Measurements from ENCODE around the gene SEPTIN6.

SEPTIN6 gene

GRCh38 chrX:119647552-119648420, 45.2 kb downstream of the SEPTIN6 start:
- no peak overlapping the region for H3K4ac ChIP-seq (ENCODE audit: low read depth in 1 of 2, low read length in 2 of 2)
- H3K9me3 ChIP-seq (ENCODE audit: control insufficient read depth, low read length), result no peaks in the 10 kb centered on the region
- no peak overlapping the region for H3K4me2 ChIP-seq (ENCODE audit: low read length, poor library complexity, severe bottlenecking)
- H4K8ac ChIP-seq (ENCODE audit: low read length), result no peak overlapping the region
- H3K27ac ChIP-seq (ENCODE audit: low read length, poor library complexity, severe bottlenecking), result no peak overlapping the region
- no peak overlapping the region for H3K23ac ChIP-seq (ENCODE audit: low read length in 2 of 2)
- no peak overlapping the region for H3K18ac ChIP-seq (ENCODE audit: low read depth in 1 of 2, low read length in 2 of 2)
- no peak overlapping the region for H3K4me3 ChIP-seq (ENCODE audit: insufficient read depth in 1 of 2, low read depth in 1 of 2, low read length in 2 of 2)
- no peak overlapping the region for H4K91ac ChIP-seq (ENCODE audit: low read length)
- peaks cover 0 to 6% of the 10 kb centered on the region in 2 experiments for H3K36me3 ChIP-seq (ENCODE audit: control insufficient read depth in 1 of 2, insufficient read depth in 2 of 2, low read depth in 1 of 2, low read length in 2 of 2)
- H2AK5ac ChIP-seq (ENCODE audit: low read length, severe bottlenecking), result no peak overlapping the region
- no peak overlapping the region for H2AFZ ChIP-seq (ENCODE audit: low read depth, low read length)
- H3K4me1 ChIP-seq (ENCODE audit: control insufficient read depth, insufficient read depth, low read depth, low read length), result no peaks in the 10 kb centered on the region
- H3K79me1 ChIP-seq (replicated peaks; ENCODE audit: low read length, poor library complexity, severe bottlenecking), result no peaks in the 10 kb centered on the region
- DNase-seq, result no peak
- H3K9ac ChIP-seq (ENCODE audit: low read length), result no peak overlapping the region
- H2BK5ac ChIP-seq (ENCODE audit: low read depth, low read length, poor library complexity, severe bottlenecking), result no peak overlapping the region
- H3K14ac ChIP-seq (ENCODE audit: low read length in 2 of 2), result no peak overlapping the region
- H2BK120ac ChIP-seq (ENCODE audit: low read depth, low read length), result no peak overlapping the region
- H2BK12ac ChIP-seq (ENCODE audit: low read length in 2 of 2), result no peak overlapping the region
- peaks cover 0 to 7% of the 10 kb centered on the region in 2 experiments for H3K27me3 ChIP-seq (ENCODE audit: control insufficient read depth in 1 of 2, insufficient read depth in 1 of 2, low read length in 2 of 2)
- H2BK15ac ChIP-seq (ENCODE audit: low read depth, poor library complexity, severe bottlenecking), result no peak overlapping the region
- WGBS, result 98% methylated on average over 10 of the region's 17 CpGs

GRCh38 chrX:119647089-119647488, 45.9 kb downstream of the SEPTIN6 start:
- H3K4me1 ChIP-seq (ENCODE audit: control insufficient read depth, insufficient read depth, low read depth, low read length), result no peaks in the 10 kb centered on the region
- WGBS, result no CpG with 5 or more reads among the region's 2 CpGs
- H3K23ac ChIP-seq (ENCODE audit: low read length in 2 of 2), result no peak overlapping the region
- H3K36me3 ChIP-seq (ENCODE audit: control insufficient read depth in 1 of 2, insufficient read depth in 2 of 2, low read depth in 1 of 2, low read length in 2 of 2), result peaks cover 0 to 3% of the 10 kb centered on the region in 2 experiments
- H3K4me3 ChIP-seq (ENCODE audit: insufficient read depth in 1 of 2, low read depth in 1 of 2, low read length in 2 of 2), result no peak overlapping the region
- no peak overlapping the region for H3K18ac ChIP-seq (ENCODE audit: low read depth in 1 of 2, low read length in 2 of 2)
- no peak overlapping the region for H4K8ac ChIP-seq (ENCODE audit: low read length)
- H3K4me2 ChIP-seq (ENCODE audit: low read length, poor library complexity, severe bottlenecking), result no peak overlapping the region
- no peak overlapping the region for H3K9ac ChIP-seq (ENCODE audit: low read length)
- H3K27me3 ChIP-seq (ENCODE audit: control insufficient read depth in 1 of 2, insufficient read depth in 1 of 2, low read length in 2 of 2), result peaks cover 0 to 9% of the 10 kb centered on the region in 2 experiments
- no peak overlapping the region for H2BK15ac ChIP-seq (ENCODE audit: low read depth, poor library complexity, severe bottlenecking)
- H2AFZ ChIP-seq (ENCODE audit: low read depth, low read length), result no peak overlapping the region
- no peak overlapping the region for H3K27ac ChIP-seq (ENCODE audit: low read length, poor library complexity, severe bottlenecking)
- DNase-seq, result no peak
- H2BK5ac ChIP-seq (ENCODE audit: low read depth, low read length, poor library complexity, severe bottlenecking), result no peak overlapping the region
- H2BK12ac ChIP-seq (ENCODE audit: low read length in 2 of 2), result no peak overlapping the region
- H3K4ac ChIP-seq (ENCODE audit: low read depth in 1 of 2, low read length in 2 of 2), result no peak overlapping the region
- no peak overlapping the region for H4K91ac ChIP-seq (ENCODE audit: low read length)
- no peaks in the 10 kb centered on the region for H3K9me3 ChIP-seq (ENCODE audit: control insufficient read depth, low read length)
- H3K79me1 ChIP-seq (replicated peaks; ENCODE audit: low read length, poor library complexity, severe bottlenecking), result no peaks in the 10 kb centered on the region
- H2AK5ac ChIP-seq (ENCODE audit: low read length, severe bottlenecking), result no peak overlapping the region
- no peak overlapping the region for H3K14ac ChIP-seq (ENCODE audit: low read length in 2 of 2)
- no peak overlapping the region for H2BK120ac ChIP-seq (ENCODE audit: low read depth, low read length)

- H3K4me3 ChIP-seq (ENCODE audit: insufficient read depth in 1 of 2, low read depth in 1 of 2, low read length in 2 of 2), result no peak overlapping the region
- no peak overlapping the region for H4K91ac ChIP-seq (ENCODE audit: low read length)
- WGBS, result 100% methylated on average over 2 of the region's 4 CpGs
- H3K36me3 ChIP-seq (ENCODE audit: control insufficient read depth in 1 of 2, insufficient read depth in 2 of 2, low read depth in 1 of 2, low read length in 2 of 2), result peaks cover 0 to 3% of the 10 kb centered on the region in 2 experiments
- H2AFZ ChIP-seq (ENCODE audit: low read depth, low read length), result no peak overlapping the region
- H3K27ac ChIP-seq (ENCODE audit: low read length, poor library complexity, severe bottlenecking), result no peak overlapping the region
- no peak overlapping the region for H3K14ac ChIP-seq (ENCODE audit: low read length in 2 of 2)
- H2BK120ac ChIP-seq (ENCODE audit: low read depth, low read length), result no peak overlapping the region
- no peak overlapping the region for H3K4ac ChIP-seq (ENCODE audit: low read depth in 1 of 2, low read length in 2 of 2)
- no peaks in the 10 kb centered on the region for H3K9me3 ChIP-seq (ENCODE audit: control insufficient read depth, low read length)
- no peak overlapping the region for H2BK5ac ChIP-seq (ENCODE audit: low read depth, low read length, poor library complexity, severe bottlenecking)
- no peak overlapping the region for H4K8ac ChIP-seq (ENCODE audit: low read length)
- no peak overlapping the region for H3K23ac ChIP-seq (ENCODE audit: low read length in 2 of 2)
- no peak overlapping the region for H3K4me2 ChIP-seq (ENCODE audit: low read length, poor library complexity, severe bottlenecking)
- no peak overlapping the region for H3K9ac ChIP-seq (ENCODE audit: low read length)
- H3K79me1 ChIP-seq (replicated peaks; ENCODE audit: low read length, poor library complexity, severe bottlenecking), result no peaks in the 10 kb centered on the region
- DNase-seq, result no peak
- H2AK5ac ChIP-seq (ENCODE audit: low read length, severe bottlenecking), result no peak overlapping the region
- no peak overlapping the region for H3K18ac ChIP-seq (ENCODE audit: low read depth in 1 of 2, low read length in 2 of 2)
- H2BK15ac ChIP-seq (ENCODE audit: low read depth, poor library complexity, severe bottlenecking), result no peak overlapping the region
- no peaks in the 10 kb centered on the region for H3K4me1 ChIP-seq (ENCODE audit: control insufficient read depth, insufficient read depth, low read depth, low read length)
- peaks cover 0 to 9% of the 10 kb centered on the region in 2 experiments for H3K27me3 ChIP-seq (ENCODE audit: control insufficient read depth in 1 of 2, insufficient read depth in 1 of 2, low read length in 2 of 2)
- H2BK12ac ChIP-seq (ENCODE audit: low read length in 2 of 2), result no peak overlapping the region
Observed at GRCh38 chrX:119646515-119646914, 46.5 kb downstream of the SEPTIN6 start.

DNA sequence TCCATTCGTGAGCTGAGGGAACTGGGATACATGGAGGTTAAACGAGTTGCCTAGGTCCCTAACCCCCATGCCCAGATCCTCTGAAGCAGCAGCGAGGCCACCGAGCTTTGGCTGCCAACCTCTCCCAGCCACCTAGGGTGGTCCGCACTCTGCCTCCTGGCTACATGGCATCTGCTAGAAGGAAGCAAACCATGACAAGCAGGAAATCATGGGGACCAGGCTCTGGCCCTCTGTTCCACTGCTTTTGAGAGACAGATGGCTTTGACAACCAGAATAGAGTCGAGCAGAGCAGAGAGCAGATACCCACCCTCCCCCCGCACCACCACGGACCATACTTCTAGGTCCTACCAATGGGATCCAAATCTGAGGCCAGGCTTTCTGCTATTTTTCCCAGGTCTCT, 49.3 kb downstream of the SEPTIN6 start:
- peaks cover 4% of the 10 kb centered on the region for H3K4me1 ChIP-seq (ENCODE audit: control insufficient read depth, insufficient read depth, low read depth, low read length)
- H3K9me3 ChIP-seq (ENCODE audit: control insufficient read depth, low read length), result no peaks in the 10 kb centered on the region
- H3K4me3 ChIP-seq (ENCODE audit: insufficient read depth in 1 of 2, low read depth in 1 of 2, low read length in 2 of 2), result no peak overlapping the region
- no peak overlapping the region for H4K91ac ChIP-seq (ENCODE audit: low read length)
- H2BK5ac ChIP-seq (ENCODE audit: low read depth, low read length, poor library complexity, severe bottlenecking), result no peak overlapping the region
- no peak overlapping the region for H2BK15ac ChIP-seq (ENCODE audit: low read depth, poor library complexity, severe bottlenecking)
- H3K27ac ChIP-seq (ENCODE audit: low read length, poor library complexity, severe bottlenecking), result no peak overlapping the region
- no peaks in the 10 kb centered on the region for H3K79me1 ChIP-seq (replicated peaks; ENCODE audit: low read length, poor library complexity, severe bottlenecking)
- 91% methylated on average over 8 of the region's 8 CpGs for WGBS
- H3K14ac ChIP-seq (ENCODE audit: low read length in 2 of 2), result no peak overlapping the region
- no peak overlapping the region for H3K18ac ChIP-seq (ENCODE audit: low read depth in 1 of 2, low read length in 2 of 2)
- no peak overlapping the region for H3K4me2 ChIP-seq (ENCODE audit: low read length, poor library complexity, severe bottlenecking)
- DNase-seq, result no peak
- H2AFZ ChIP-seq (ENCODE audit: low read depth, low read length), result no peak overlapping the region
- H2BK120ac ChIP-seq (ENCODE audit: low read depth, low read length), result no peak overlapping the region
- no peak overlapping the region for H4K8ac ChIP-seq (ENCODE audit: low read length)
- peaks cover 0 to 15% of the 10 kb centered on the region in 2 experiments for H3K27me3 ChIP-seq (ENCODE audit: control insufficient read depth in 1 of 2, insufficient read depth in 1 of 2, low read length in 2 of 2)
- H3K36me3 ChIP-seq (ENCODE audit: control insufficient read depth in 1 of 2, insufficient read depth in 2 of 2, low read depth in 1 of 2, low read length in 2 of 2), result peaks cover 0 to 3% of the 10 kb centered on the region in 2 experiments
- no peak overlapping the region for H3K4ac ChIP-seq (ENCODE audit: low read depth in 1 of 2, low read length in 2 of 2)
- no peak overlapping the region for H2BK12ac ChIP-seq (ENCODE audit: low read length in 2 of 2)
- H3K9ac ChIP-seq (ENCODE audit: low read length), result no peak overlapping the region
- no peak overlapping the region for H3K23ac ChIP-seq (ENCODE audit: low read length in 2 of 2)
- no peak overlapping the region for H2AK5ac ChIP-seq (ENCODE audit: low read length, severe bottlenecking)

Data from mesenchymal stem cell (in vitro differentiated cells and primary cell).